GM15510 (cell line): Measurements from ENCODE around the gene CEACAM19.

Experiments used
- POLR2A ChIP-seq: IDR thresholded peaks from 3 replicates; pipeline ENCODE4 v1.6.1; 2011; ENCODE audit warnings: borderline replicate concordance; ENCODE audit not compliant: insufficient read length; ENCODE audit errors: extremely low read depth

CEACAM19 gene

GRCh38 chr19:44683434-44684210 is 12.3 kb downstream of the CEACAM19 start:
- TF ChIP-seq POLR2A, result no peak

- TF ChIP-seq POLR2A, result no peak
Observed at GRCh38 chr19:44684892-44685863, 13.9 kb downstream of the CEACAM19 start.

- no peak for TF ChIP-seq POLR2A
Observed at GRCh38 chr19:44685877-44686276, 14.6 kb downstream of the CEACAM19 start.

- no peak for TF ChIP-seq POLR2A
Observed at GRCh38 chr19:44686896-44687295, 15.6 kb downstream of the CEACAM19 start.

GRCh38 chr19:44687888-44688287 is 16.6 kb downstream of the CEACAM19 start:
- TF ChIP-seq POLR2A, result no peak

- no peak for TF ChIP-seq POLR2A
Observed at GRCh38 chr19:44689290-44690130, 18.2 kb downstream of the CEACAM19 start.

GRCh38 chr19:44690131-44690440 is 18.8 kb downstream of the CEACAM19 start:
- TF ChIP-seq POLR2A, result no peak

GRCh38 chr19:44692379-44692721 is 21.1 kb downstream of the CEACAM19 start:
- TF ChIP-seq POLR2A, result no peak

- no peak for TF ChIP-seq POLR2A
Observed at GRCh38 chr19:44694184-44694579, 22.9 kb downstream of the CEACAM19 start.

GRCh38 chr19:44696939-44697669 is 25.8 kb downstream of the CEACAM19 start:
- no peak for TF ChIP-seq POLR2A

GRCh38 chr19:44697670-44698034 is 26.4 kb downstream of the CEACAM19 start:
- no peak for TF ChIP-seq POLR2A

- TF ChIP-seq POLR2A, result no peak
Observed at GRCh38 chr19:44698492-44699201, 27.4 kb downstream of the CEACAM19 start, which contains the start of gene CEACAM16. TSS of gene CEACAM16 (plus strand) at chr19:44699151. CDS start at chr19:44701457, 2,306 bp downstream.

- no peak for TF ChIP-seq POLR2A
Observed at GRCh38 chr19:44700547-44700946, 29.3 kb downstream of the CEACAM19 start.
